Activated B cell treated with CpG ODN at 0.5 μM for 24 hours (primary cell): ENCODE measurements around the gene SSR2. TPM values are rescaled to one million over a fixed set of nuclear protein-coding genes. Genes with fewer than 3 reads are reported as not detected.
"Not testable (repeated sequence)": the region's sequence is repeated elsewhere in the genome, so short reads cannot be mapped to it uniquely, and the experiment has no call there.

Experiments
- ATAC-seq: fragments of 200-7000 bp; cut with Tn5 transposase; one replicate; pipeline ENCODE4 v1.10.0; 2021; ENCODE audit warnings: low read depth, mild to moderate bottlenecking, moderate library complexity
- CTCF ChIA-PET: fragments of 350-600 bp; sonication (Branson Sonifier 250); formaldehyde crosslinking; loops from one replicate; lab custom pipeline; 2021; ENCODE audit warnings: antibody characterized with exemption; lab: Charles Lee
- POLR2A ChIA-PET: fragments of 350-600 bp; sonication (Branson Sonifier 250); formaldehyde crosslinking; loops from one replicate; lab custom pipeline; 2021; ENCODE audit warnings: antibody characterized with exemption; lab: Charles Lee
- DNase-seq: peaks from one replicate; pipeline ENCODE4 v3.0.0; 2022
- H3K27ac Mint-ChIP-seq: one replicate; pipeline ENCODE4 v1.8.0; 2020; ENCODE audit warnings: mixed read lengths
- H3K27me3 Mint-ChIP-seq: one replicate; pipeline ENCODE4 v1.8.0; 2021; ENCODE audit warnings: mixed read lengths
- H3K36me3 Mint-ChIP-seq: one replicate; pipeline ENCODE4 v1.8.0; 2021; ENCODE audit warnings: low read depth, mixed read lengths
- H3K4me1 Mint-ChIP-seq: one replicate; pipeline ENCODE4 v1.8.0; 2021; ENCODE audit warnings: mixed read lengths
- H3K4me3 Mint-ChIP-seq: one replicate; pipeline ENCODE4 v1.8.0; 2020; ENCODE audit warnings: mild to moderate bottlenecking, mixed read lengths
- H3K9me3 Mint-ChIP-seq: one replicate; pipeline ENCODE4 v1.8.0; 2020; ENCODE audit warnings: mixed read lengths
- CTCF ChIP-seq: fragments of 200-600 bp; IDR thresholded peaks from one replicate; pipeline ENCODE4 v1.8.0; 2022; ENCODE audit warnings: antibody characterized with exemption, mild to moderate bottlenecking
- intact Hi-C: fragments of 100-400 bp; cut with micrococcal nuclease; formaldehyde crosslinking; loops from one replicate; pipeline ENCODE4 v1.15.1; 2024
- total RNA-seq: library from RNA; stranded (reverse); gene quantifications from 2 replicates; pipeline ENCODE4 v1.2.3, GENCODE V29; 2022

Gene SSR2
- total RNA-seq, 1 donor from 2014 or later = 136 TPM

DNA sequence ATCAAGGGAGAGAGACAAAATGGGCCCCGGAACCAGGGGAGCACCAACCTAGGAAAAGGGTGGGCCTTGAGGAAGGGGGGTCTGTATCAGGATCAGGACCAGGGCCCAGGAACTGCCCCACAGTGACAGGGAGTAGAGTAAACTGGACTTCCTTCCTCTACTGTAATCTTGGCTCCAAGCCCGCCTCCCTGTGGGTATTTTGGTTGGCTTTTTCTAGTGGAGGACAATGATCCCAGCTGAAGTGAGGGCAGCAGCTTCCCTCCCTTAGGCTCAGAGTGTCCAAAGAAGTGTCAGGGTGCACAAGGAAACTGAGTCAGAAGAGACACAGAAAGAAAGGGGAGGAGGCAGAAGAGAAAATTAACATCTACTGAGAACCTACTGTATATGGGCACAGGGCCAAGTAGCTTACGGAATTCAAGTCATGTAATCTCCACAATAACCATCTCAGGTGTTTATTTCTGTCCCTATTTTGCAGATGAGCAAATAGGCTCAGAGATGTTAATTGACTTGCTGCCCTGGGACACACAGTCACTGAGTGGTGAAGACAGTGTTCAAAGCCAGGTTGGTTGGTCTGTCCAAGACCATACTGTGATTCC lies 28.0 kb upstream of the SSR2 start:
- H3K4me3 Mint-ChIP-seq = no peak overlapping the region
- ChIA-PET POLR2A (no interaction called here), CTCF (no interaction called here)
- ATAC-seq (no peak), DNase-seq (no peak)
- no peak overlapping the region for H3K27ac Mint-ChIP-seq
- peaks cover 10% of the 10 kb centered on the region for H3K4me1 Mint-ChIP-seq
- H3K36me3 Mint-ChIP-seq = peaks cover 41% of the 10 kb centered on the region
- TF ChIP-seq CTCF = no peak
- intact Hi-C loops = no loop called here
- H3K9me3 Mint-ChIP-seq = no peaks in the 10 kb centered on the region
- H3K27me3 Mint-ChIP-seq = no peaks in the 10 kb centered on the region

DNA sequence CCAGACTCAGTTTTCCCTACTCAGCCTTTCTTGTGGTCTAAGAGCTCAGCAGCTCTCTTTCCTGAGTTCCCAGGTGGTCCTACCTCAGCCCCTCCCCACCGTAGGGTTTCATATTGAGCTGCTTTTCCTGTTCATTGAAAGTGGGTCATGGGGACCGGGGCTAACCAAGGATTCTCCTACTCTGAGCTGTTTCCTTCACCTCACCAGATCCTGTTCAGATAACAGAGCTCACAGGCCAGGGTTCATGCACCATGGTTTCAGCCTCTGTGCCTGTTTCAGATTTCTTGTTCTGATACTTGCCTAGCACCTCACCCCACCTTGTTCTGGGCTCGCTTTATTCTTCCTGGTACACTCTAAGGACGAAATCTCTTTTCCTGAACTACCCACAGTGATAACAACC lies 24.3 kb upstream of the SSR2 start:
- H3K4me3 Mint-ChIP-seq = no peak overlapping the region

GRCh38 chr1:156042828-156043227 lies 22.1 kb upstream of the SSR2 start:
- no peaks in the 10 kb centered on the region for H3K9me3 Mint-ChIP-seq
- CTCF ChIA-PET = no interaction called here
- H3K4me3 Mint-ChIP-seq = no peak overlapping the region
- intact Hi-C loops = no loop called here
- peaks cover 53% of the 10 kb centered on the region for H3K36me3 Mint-ChIP-seq
- no peaks in the 10 kb centered on the region for H3K4me1 Mint-ChIP-seq
- POLR2A ChIA-PET = no interaction called here
- ATAC-seq = no peak
- H3K27ac Mint-ChIP-seq = no peak overlapping the region
- H3K27me3 Mint-ChIP-seq = no peaks in the 10 kb centered on the region
- no peak for DNase-seq
- TF ChIP-seq CTCF = no peak

More for the DNA sequence above, 24.3 kb upstream of the SSR2 start:
- Mint-ChIP-seq H3K27ac (no peak overlapping the region), H3K4me1 (no peaks in the 10 kb centered on the region), H3K36me3 (peaks cover 63% of the 10 kb centered on the region), H3K27me3 (no peaks in the 10 kb centered on the region), H3K9me3 (no peaks in the 10 kb centered on the region)
- intact Hi-C loops = no loop called here
- ATAC-seq = no peak
- no peak for TF ChIP-seq CTCF
- ChIA-PET CTCF (interaction anchor here (1.1 kb wide), 1 partner anchor 21 kb away, joined by 3 read pairs; no protein-coding TSS in a partner anchor), POLR2A (no interaction called here)
- DNase-seq = no peak

DNA sequence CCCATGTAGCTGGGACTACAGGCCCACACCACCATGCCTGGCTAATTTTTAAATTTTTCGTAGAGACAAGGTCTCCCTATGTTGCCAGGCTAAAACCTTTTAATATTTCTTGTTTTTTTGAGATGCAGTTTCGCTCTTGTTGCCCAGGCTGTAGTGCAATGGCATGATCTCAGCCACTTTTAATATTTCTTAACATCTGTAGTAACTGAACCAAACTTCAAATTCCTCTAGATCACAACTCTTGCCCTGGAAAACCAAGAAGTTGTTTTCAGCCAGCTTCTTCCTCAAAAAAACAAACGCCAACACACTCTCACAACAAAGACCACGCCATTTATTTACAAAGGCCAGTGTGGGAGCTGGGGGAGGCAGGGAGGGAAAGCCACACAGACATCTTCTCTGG lies 14.2 kb upstream of the SSR2 start:
- H3K4me1 Mint-ChIP-seq, H3K27me3 Mint-ChIP-seq, H3K4me3 Mint-ChIP-seq, H3K27ac Mint-ChIP-seq, H3K9me3 Mint-ChIP-seq, CTCF ChIA-PET, ATAC-seq, DNase-seq, intact Hi-C loops: not testable (repeated sequence)
- POLR2A ChIA-PET = interaction anchor here (0.6 kb wide), 1 partner anchor 885 kb away, joined by 3 read pairs; no protein-coding TSS in a partner anchor
- H3K36me3 Mint-ChIP-seq = peaks cover 23% of the 10 kb centered on the region

- no peak for ATAC-seq
- POLR2A ChIA-PET = no interaction called here
- peaks cover 13% of the 10 kb centered on the region for H3K36me3 Mint-ChIP-seq
Observed at GRCh38 chr1:156033011-156033410, 12.3 kb upstream of the SSR2 start.

More at GRCh38 chr1:156033011-156033410, 12.3 kb upstream of the SSR2 start:
- Mint-ChIP-seq H3K4me1 (no peaks in the 10 kb centered on the region), H3K27me3 (no peaks in the 10 kb centered on the region), H3K9me3 (no peaks in the 10 kb centered on the region), H3K27ac (no peak overlapping the region), H3K4me3 (no peak overlapping the region)
- no peak for DNase-seq
- intact Hi-C loops = no loop called here
- no peak for TF ChIP-seq CTCF
- CTCF ChIA-PET = no interaction called here
